AG04450 (cell line): ENCODE measurements around the gene CYB5A. TPM values are rescaled to one million over a fixed set of nuclear protein-coding genes. Genes with fewer than 3 reads are reported as not detected.

Experiments used
- CTCF ChIA-PET: fragments of 300-600, 350-600 bp; formaldehyde crosslinking; extraction: SDS; loops from one replicate; lab custom pipeline; 2022; ENCODE audit warnings: antibody characterized with exemption, inconsistent platforms; lab: Charles Lee
- POLR2A ChIA-PET: fragments of 350-600 bp; formaldehyde crosslinking; extraction: SDS; loops from one replicate; lab custom pipeline; 2021; ENCODE audit warnings: antibody characterized with exemption, inconsistent platforms; lab: Yijun Ruan, JAX
- DNase-seq: peaks from one replicate; pipeline ENCODE4 v3.0.0-alpha.2; 2011; ENCODE audit warnings: low read depth, low spot score
- H3K27ac ChIP-seq: one replicate; pipeline ENCODE4 v1.5.1; 2012; ENCODE audit warnings: low read depth, low read length, control low read depth
- H3K27me3 ChIP-seq: one replicate; pipeline ENCODE4 v1.6.0; 2012; ENCODE audit warnings: low read length; ENCODE audit not compliant: control insufficient read depth, insufficient read depth
- H3K4me3 ChIP-seq: 2 replicates; pipeline ENCODE4 v1.5.1; 2011; ENCODE audit warnings: mild to moderate bottlenecking, low read depth, low read length, control low read depth
- H3K9me3 ChIP-seq: 2 replicates; pipeline ENCODE4 v1.5.1; 2012; ENCODE audit warnings: low read length; ENCODE audit not compliant: control insufficient read depth, insufficient read depth
- polyA plus RNA-seq: library from polyadenylated mRNA; depleted of rRNA; stranded (reverse); fragments of >200 nt; gene quantifications from 2 replicates; pipeline ENCODE4 v1.2.3, GENCODE V29; 2011; rRNA removed
- small RNA-seq: library from RNA; depleted of rRNA; stranded (forward); fragments of <200 nt; gene quantifications from one replicate; pipeline ENCODE3, GENCODE V24; 2012; ENCODE audit warnings: low read depth; ENCODE audit not compliant: insufficient read length
- TF ChIP-seq, protein P1 (sequence below): IDR thresholded peaks from 2 replicates; pipeline ENCODE4 v1.5.1; 2011; ENCODE audit warnings: low read depth, low read length, control low read depth, inconsistent platforms

The CYB5A gene
- polyA plus RNA-seq, 1 experiment, result 95.2 TPM

DNA sequence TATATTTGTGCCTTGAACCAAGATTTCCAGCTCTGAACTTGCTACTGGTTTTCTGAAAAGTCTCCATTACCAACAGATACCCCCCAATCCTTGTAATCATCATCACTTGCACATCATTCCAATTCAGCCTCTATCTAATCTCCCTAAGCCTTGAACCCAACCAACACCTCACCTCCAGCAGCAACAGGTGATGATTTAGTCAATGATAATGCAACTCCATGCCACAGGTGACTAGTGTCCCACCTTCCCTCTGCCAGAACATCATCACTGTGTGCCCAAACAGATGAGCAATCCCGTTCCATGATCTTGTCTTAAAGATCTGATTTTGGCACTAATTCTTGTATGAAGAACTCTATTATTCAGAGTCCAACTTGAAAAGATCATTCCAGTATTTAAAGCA lies 75.9 kb downstream of the CYB5A start:
- POLR2A ChIA-PET, result no interaction called here
- CTCF ChIA-PET, result no interaction called here

DNA sequence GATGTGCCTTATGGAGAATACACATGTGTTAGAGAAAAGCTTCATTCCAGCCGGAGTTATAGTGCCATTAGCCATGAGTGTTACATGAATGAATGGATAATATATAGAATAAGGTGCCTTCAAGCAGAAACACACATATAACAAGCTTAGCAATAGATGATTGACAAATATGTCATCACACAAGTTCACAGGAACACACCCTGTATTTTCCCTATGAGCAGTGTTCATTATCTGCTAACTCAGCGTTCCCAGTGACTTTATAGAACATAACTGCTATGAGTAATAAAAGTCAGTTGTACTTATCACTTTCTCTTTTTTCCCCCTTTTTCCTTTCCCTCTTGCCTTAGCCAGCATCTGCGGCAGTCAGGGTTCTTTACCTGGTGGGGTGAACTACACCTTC lies 78.3 kb downstream of the CYB5A start:
- DNase-seq, result no peak
- ChIA-PET CTCF (no interaction called here), POLR2A (no interaction called here)
- TF ChIP-seq, protein P1, sequence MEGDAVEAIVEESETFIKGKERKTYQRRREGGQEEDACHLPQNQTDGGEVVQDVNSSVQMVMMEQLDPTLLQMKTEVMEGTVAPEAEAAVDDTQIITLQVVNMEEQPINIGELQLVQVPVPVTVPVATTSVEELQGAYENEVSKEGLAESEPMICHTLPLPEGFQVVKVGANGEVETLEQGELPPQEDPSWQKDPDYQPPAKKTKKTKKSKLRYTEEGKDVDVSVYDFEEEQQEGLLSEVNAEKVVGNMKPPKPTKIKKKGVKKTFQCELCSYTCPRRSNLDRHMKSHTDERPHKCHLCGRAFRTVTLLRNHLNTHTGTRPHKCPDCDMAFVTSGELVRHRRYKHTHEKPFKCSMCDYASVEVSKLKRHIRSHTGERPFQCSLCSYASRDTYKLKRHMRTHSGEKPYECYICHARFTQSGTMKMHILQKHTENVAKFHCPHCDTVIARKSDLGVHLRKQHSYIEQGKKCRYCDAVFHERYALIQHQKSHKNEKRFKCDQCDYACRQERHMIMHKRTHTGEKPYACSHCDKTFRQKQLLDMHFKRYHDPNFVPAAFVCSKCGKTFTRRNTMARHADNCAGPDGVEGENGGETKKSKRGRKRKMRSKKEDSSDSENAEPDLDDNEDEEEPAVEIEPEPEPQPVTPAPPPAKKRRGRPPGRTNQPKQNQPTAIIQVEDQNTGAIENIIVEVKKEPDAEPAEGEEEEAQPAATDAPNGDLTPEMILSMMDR, result no peak
- Histone ChIP-seq H3K4me3 (no peak overlapping the region), H3K27ac (no peak overlapping the region), H3K27me3 (peaks cover 2% of the 10 kb centered on the region), H3K9me3 (peaks cover 4% of the 10 kb centered on the region; the same call in 1 of the 2 replicates)

More for the DNA sequence above, 75.9 kb downstream of the CYB5A start:
- Histone ChIP-seq H3K27ac (no peak overlapping the region), H3K9me3 (peaks cover 4% of the 10 kb centered on the region; the same call in 1 of the 2 replicates), H3K27me3 (peaks cover 2% of the 10 kb centered on the region), H3K4me3 (no peak overlapping the region)
- TF ChIP-seq, protein P1, result no peak
- DNase-seq, result no peak

DNA sequence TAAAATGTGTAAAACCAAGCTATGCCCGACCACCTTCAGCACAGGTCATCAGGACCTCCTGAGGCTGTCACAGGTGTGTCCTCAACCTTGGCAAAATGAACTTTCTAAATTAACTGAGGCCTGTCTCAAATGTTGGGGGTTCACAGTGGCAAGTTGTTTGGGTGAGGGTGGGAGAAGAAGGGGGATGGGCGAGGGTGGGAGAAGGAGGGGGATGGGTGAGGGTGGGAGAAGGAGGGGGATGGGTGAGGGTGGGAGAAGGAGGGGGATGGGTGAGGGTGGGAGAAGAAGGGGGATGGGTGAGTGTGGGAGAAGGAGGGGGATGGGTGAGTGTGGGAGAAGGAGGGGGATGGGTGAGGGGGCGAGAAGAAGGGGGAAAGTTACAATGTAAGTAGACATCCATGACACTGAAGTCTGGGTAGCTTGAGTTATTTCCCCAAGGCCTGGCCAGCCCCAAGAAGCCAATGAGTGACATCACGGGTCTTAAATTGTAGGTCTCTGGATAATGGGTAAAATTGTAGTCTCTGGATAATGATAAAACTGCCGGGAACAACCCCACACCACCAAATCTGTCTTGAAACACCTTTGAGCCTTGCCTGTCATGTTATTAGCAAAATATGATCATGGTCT lies 87.1 kb downstream of the CYB5A start:
- no peak for DNase-seq
- Histone ChIP-seq H3K27ac (no peak overlapping the region), H3K27me3 (peaks cover 12% of the 10 kb centered on the region), H3K9me3 (no peaks in the 10 kb centered on the region), H3K4me3 (no peak overlapping the region)
- CTCF ChIA-PET, result interaction anchor here (1.6 kb wide), 1 partner anchor 347 kb away, joined by 6 read pairs; no protein-coding TSS in a partner anchor
- TF ChIP-seq, protein P1, result no peak
- POLR2A ChIA-PET, result no interaction called here

DNA sequence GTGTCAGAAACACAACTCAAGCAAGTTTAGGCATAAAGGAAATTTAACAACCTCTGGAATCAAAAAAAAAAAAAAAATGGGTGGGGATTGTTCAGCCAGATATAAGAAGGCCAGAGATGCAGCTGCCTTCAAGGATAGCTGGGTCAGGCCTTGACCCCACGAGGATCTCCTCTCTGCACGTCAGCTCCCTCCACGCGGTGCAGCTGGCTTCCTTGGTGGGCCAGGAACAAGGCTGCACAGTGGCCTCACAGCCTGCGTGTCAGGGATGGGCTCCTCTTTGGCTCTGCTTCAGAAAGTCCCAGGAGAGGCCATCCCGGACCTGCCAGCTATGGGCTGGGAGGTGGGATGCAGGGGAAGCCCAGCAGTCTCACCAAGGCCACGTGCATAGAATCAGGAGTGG lies 88.0 kb downstream of the CYB5A start:
- no peak for DNase-seq
- H3K27ac ChIP-seq, result no peak overlapping the region
- H3K9me3 ChIP-seq, result no peaks in the 10 kb centered on the region
- POLR2A ChIA-PET, result no interaction called here
- TF ChIP-seq, protein P1, result no peak
- CTCF ChIA-PET, result interaction anchor here (1.6 kb wide), 1 partner anchor 348 kb away, joined by 6 read pairs; no protein-coding TSS in a partner anchor
- no peak overlapping the region for H3K4me3 ChIP-seq
- peaks cover 14% of the 10 kb centered on the region for H3K27me3 ChIP-seq

Small RNAs within 50 kb of the gene (small RNA-seq; reads per million reads assigned to genes)
- not detected for gene RN7SL551P

Other genes starting within 250 kb of the CYB5A start
- gene FBXO15, start 144.1 kb downstream of the CYB5A start, polyA plus RNA-seq, result 0.91 and 1.4 TPM in 2 replicates
- 49.0 and 52.7 TPM in 2 replicates for gene TIMM21, start 143.4 kb downstream of the CYB5A start, polyA plus RNA-seq
- not detected in 2 replicates for gene C18orf63, start 23.9 kb upstream of the CYB5A start, polyA plus RNA-seq
- gene DIPK1C, start 165.3 kb upstream of the CYB5A start, polyA plus RNA-seq, result not detected in 2 replicates
- gene CNDP2, start 204.4 kb upstream of the CYB5A start, polyA plus RNA-seq, result 74.1 and 74.2 TPM in 2 replicates
- not detected in 2 replicates for gene CNDP1, start 242.5 kb upstream of the CYB5A start, polyA plus RNA-seq